ENCODE results near the gene KPNA5.

DNA sequence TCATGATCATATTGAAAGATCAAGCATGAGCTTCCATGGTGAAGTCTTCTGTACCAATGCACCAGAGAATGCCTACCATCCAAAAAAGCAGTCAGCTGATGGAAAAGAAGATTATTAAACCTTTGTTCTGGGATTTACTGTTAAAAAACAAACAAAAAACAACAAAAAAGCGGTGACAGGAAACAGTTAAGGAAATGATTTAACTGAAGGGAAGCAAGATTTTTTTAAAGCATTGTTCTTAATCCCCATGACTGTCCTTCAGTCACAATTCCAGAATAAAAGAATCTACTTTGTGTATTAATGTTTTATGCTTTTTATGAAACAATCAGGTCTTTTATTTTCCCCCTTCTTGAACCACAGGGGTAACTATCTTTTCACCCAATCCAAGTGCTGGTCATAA, 60.6 kb downstream of the KPNA5 start:
- TF ChIP-seq EP300 (IDR thresholded peaks at IDR 0.05) (no peak), CTCF (IDR thresholded peaks at IDR 0.05) (no peak), POLR2AphosphoS5 (IDR thresholded peaks at IDR 0.05) (no peak)
